Hypothalamus (tissue), 51 donors: Measurements from ENCODE around the gene ARSI.

Experiments
- DNase-seq, 51 donors: peaks; one replicate each; lab custom pipeline; 2025; lab: John Stamatoyannopoulos, UW

The ARSI gene

GRCh38 chr5:150309886-150310239 is 7.2 kb upstream of the ARSI start:
- no peak for DNase-seq

GRCh38 chr5:150309101-150309885 is 6.6 kb upstream of the ARSI start:
- peak in 7 of 51 donors; percentile 20 to 61 (median 40) for DNase-seq

- peak in 18 of 51 donors; percentile 15 to 52 (median 32) for DNase-seq
Measured at GRCh38 chr5:150307617-150308426, 5.1 kb upstream of the ARSI start.

DNA sequence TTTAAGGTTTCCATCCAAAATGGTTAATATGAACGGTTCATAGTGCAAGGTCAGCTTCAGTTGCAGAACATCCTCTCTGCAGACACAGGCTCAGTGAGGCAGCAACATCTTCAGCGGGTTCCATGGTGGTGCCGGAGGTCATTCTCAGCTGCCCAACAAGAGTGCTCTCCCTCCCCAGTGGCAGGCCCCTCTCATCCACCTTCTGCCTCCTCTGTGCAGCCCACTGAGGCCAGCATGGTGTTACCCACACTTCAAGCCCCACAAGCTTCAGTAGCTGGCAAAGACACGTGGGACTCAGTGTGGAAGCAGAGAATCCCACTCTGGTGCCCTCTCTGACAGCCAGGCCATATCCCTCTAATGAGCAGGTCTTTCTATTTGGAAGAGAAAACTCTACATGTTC is 4.1 kb upstream of the ARSI start:
- DNase-seq, result no peak

DNA sequence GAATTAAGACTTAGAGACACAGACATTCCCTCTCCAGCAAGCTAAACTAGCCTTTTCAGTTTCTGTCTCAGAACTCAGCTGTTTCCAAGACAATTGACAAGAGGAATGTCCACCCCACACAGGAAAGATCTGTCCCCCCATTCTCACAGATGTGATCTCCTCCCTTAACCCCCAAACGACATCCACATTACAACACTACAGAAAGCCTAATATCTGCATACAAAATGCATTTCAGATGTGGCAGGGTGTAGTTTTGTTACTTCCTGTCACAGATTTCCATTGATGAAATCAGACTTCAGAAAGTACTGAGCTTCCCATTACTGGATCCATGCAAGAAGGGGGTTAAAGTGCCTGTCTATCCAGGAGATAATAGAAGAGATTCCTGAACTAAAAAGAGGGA is 2.9 kb upstream of the ARSI start:
- DNase-seq, result no peak

DNA sequence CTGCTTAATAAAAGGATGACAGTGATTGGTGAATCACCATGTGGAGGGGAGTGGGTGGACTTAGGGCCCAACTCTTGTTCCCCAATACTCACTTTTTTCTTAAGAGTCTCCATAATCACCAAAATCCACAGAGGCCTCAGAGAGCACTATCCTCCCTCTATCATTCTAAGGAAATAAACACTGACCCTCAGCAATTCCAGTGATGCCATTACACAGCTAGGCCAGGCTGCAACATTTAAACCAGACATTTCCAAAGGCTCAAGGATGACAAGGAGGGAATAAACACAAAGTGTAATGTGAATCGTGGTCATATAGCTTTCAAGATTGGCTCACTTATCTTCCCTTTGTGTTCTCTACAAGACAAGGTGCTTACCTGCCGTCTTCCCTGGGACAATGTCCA is 2.4 kb upstream of the ARSI start:
- DNase-seq, result no peak

- DNase-seq, result no peak
Measured at GRCh38 chr5:150304481-150305081, 1.9 kb upstream of the ARSI start.

GRCh38 chr5:150303660-150304386 is 1.1 kb upstream of the ARSI start:
- no peak for DNase-seq

DNA sequence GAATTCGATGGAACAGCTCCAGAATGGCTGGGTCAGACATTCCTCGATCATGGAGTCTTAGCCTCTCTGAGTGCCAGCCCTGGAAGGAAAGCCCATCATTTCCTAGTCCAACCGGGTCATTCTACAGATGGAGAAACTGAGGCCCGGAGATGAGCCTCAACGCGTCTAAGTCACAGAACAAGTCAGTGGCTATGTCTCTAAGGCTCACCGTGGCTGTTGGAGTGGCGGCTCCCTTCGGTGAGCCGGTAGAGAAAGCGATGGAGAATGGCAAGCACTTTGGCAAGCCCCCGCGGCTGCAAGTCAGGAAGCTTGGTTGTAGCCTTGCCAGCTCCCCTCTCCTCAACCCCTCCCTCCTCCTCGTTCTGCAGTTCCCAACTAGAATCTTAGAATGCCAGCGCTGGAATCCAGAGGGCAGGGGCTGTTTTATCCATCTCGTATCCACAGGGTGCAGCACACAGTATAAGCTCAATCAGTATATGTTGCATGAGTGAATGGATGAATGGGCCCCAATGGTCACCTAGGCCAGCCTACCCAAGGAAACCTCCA is 438 bp upstream of the ARSI start:
- DNase-seq, result no peak

DNA sequence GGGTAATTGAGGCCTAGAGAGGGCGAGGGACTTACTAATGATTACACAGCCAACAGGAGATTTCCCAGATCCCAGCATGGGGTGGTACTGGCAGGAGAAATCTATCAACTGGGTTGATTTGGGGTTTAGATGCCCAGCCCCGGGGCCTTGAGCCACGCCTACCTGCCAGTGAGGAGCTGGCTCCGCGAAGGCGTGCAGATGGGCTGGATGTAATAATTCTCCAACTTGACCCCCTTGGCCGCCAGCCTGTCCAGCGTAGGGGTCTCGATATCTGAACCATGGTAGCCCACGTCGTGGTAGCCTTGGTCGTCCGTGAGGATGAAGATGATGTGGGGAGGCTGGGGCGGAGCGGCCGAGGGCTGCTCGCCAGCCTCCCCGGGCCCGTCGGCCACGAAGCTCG is 804 bp downstream of the ARSI start:
- no peak for DNase-seq

- no peak for DNase-seq
Measured at GRCh38 chr5:150301170-150301505, 1.6 kb downstream of the ARSI start.

GRCh38 chr5:150300496-150301169 is 2.1 kb downstream of the ARSI start:
- DNase-seq, result no peak

- no peak for DNase-seq
Measured at GRCh38 chr5:150299571-150300327, 3.0 kb downstream of the ARSI start.

DNA sequence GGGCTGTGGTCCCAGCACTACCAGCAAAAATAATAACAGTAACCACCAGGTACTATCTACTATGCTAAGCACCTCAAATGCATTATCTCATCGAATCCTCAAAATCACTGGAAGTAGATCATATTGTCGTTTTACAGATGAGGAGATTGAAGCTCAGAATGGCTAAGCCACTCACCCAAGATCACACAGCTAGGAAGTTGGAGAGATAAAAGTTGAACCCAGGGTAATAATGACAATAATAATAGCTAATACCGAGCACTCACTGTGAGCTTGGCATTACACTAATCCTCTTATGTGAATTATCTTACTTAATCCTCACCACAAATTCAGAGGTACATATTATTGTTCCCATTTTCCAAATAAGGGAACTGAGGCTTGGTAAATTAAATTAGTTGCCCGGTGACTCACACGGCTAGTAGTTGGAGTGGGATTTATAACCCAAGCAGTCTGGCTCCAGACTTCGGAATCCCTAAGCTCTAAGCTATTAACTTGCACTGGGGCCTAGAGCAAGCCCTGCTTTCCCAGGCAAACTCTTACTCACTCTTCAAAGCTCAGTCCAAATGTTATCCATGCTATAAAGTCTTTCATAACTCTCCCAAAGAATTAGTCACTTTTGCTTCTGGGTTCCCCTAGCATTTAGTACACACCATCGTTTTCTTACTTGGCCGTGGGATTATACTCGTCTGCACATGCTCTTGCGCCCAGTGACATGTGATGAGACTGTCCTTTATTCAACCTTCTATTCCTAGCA is 3.8 kb downstream of the ARSI start:
- no peak for DNase-seq

DNA sequence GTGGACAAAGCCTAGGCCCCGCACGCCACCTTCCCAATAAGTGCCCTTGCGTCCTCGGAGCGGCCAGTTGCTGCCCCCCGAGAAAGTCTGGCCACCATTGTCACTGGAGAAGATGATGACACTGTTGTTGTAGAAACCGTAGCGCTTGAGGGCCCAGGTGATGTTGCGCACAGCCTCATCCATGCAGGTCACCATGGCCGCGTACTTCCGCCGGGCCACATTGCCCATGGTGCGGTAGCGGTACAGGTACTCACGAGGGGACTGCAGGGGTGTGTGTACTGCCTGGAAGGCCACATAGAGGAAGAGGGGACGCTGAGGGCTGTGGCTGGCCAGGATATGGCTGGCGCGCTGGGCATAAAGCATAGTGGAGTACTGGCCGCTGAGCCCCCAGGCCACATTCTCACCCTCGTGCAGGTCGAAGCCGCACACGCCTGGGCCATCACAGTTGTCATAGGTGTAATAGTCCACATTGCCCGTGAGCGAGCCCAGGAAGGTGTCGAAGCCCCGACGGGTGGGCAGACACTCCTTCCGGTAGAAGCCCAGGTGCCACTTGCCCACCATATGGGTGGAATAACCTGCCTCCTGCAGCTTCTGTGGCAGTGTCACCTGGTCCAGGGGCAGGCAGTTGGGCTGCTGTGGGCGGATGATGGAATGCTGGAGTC is 4.6 kb downstream of the ARSI start:
- no peak for DNase-seq

DNA sequence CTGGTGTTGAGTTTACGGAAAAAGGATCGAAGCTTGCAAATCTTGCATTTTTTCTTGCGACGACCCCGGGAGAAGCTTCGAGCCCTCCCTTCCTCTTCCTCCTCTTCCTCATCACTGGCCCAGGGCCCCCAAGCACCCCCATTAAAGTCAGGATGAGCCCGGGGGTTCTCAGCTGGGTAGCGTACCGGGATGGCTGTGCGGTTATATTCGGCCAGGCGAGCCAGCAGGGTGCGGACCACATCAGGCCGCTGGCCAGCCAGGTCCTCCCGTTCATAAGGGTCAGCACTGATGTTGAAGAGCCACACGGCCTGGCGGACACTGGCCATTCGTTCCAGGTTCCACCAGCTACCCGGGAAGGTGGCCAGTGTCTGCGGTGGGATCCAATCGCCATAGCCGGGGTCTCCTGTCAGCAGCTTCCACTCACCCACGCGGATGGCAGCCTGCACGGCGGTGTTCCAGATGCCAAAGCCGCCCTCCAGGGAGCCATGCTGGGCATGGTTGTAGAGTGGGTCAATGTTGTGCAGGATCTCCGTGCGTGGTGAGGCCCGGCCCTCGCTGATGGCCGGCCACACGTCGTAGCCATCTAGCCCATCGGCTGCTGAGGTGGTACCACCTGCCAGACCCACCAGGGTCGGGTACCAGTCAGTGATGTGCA is 5.3 kb downstream of the ARSI start:
- DNase-seq, result no peak

DNA sequence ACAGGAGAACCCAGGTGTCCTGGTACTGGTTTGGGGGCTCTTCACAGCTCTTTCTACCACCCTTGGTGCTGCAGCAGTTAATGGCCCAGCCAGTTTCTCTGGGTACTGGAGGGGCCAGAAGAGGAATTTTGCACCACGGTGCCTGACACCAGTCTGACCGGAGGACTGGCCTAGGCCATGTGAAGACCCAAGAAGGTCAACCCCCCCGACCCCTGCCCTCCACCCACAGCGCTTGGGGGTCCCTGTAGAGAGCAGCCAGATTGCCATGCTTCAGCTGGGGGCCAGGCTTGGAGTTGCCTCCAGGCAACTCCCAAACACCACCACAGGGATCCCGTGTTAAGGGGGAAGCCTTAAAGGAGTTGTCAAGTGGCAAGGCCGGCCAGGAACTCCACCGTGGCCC is 6.2 kb downstream of the ARSI start:
- no peak for DNase-seq
